Subcutaneous abdominal adipose tissue (tissue), 5 donors: ENCODE results near the gene KLF12.
A peak's percentile ranks its signal among the peaks of the same experiment; 100 is the strongest.

Experiments
- H3K27ac ChIP-seq: one replicate; pipeline ENCODE4 v1.7.0; 2013; ENCODE audit warnings: low read depth, mild to moderate bottlenecking, inconsistent platforms, low read length, moderate library complexity
- H3K27me3 ChIP-seq, 5 donors: one replicate each; pipeline ENCODE4 v1.7.0; 2013; ENCODE audit warnings: low read length in 5 of 5, inconsistent platforms in 1 of 5; ENCODE audit not compliant: control insufficient read depth in 5 of 5, insufficient read depth in 4 of 5
- H3K36me3 ChIP-seq, 5 donors: one replicate each; pipeline ENCODE4 v1.7.0; 2013; ENCODE audit warnings: low read length in 5 of 5; ENCODE audit not compliant: control insufficient read depth in 5 of 5, insufficient read depth in 5 of 5
- H3K4me1 ChIP-seq, 5 donors: one replicate each; pipeline ENCODE4 v1.7.0; 2013; ENCODE audit warnings: low read length in 5 of 5, mild to moderate bottlenecking in 3 of 5, moderate library complexity in 1 of 5; ENCODE audit not compliant: control insufficient read depth in 5 of 5, insufficient read depth in 5 of 5
- H3K4me3 ChIP-seq, 5 donors: one replicate each; pipeline ENCODE4 v1.7.0; 2013; ENCODE audit warnings: low read length in 5 of 5, low read depth in 1 of 5
- H3K9ac ChIP-seq, 5 donors: one replicate each; pipeline ENCODE4 v1.7.0; 2013; ENCODE audit warnings: low read length in 5 of 5, mild to moderate bottlenecking in 4 of 5, moderate library complexity in 3 of 5
- H3K9me3 ChIP-seq, 5 donors: one replicate each; pipeline ENCODE4 v1.7.0; 2013; ENCODE audit warnings: low read length in 5 of 5; ENCODE audit not compliant: control insufficient read depth in 5 of 5
- donor health status: healthy.
- donor health status: healthy.
- donor health status: healthy.
- donor health status: healthy.
- donor health status: healthy.

KLF12 gene

DNA sequence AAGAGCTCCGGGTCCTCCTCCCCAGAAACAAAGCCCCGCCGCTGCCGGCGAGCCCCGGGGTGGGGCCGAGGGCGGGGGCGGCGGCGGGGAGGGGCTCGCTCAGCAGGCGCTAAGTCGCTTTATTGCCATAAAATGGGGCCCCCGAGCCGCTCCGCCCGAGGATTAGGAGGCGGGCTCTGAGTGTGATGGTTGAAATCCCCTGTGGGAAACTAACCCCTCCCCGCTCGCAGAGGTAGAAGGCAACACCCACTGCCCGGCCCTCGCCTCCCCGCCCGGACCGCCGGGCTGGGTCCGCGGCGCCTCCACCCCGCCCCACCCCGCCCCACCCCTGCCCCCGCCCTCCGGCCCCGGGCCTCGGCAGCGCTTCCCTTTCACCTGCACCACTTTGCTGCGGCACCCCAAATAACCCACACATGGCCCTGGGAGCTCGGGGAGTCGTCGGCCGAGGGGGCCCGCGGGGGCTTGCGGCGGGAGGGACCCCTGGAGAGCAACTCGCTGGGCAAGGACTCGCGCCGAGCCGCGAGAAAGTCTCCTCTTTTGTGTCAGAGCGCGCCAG, at the start of gene KLF12:
KLF12 (minus strand) TSS at position 184 of the 556 bp plus-strand sequence.
- H3K9ac ChIP-seq: peak within 1 kb of the TSS in 4 of 5 donors; percentile 43 to 75 (median 64)
- peak within 1 kb of the TSS; percentile 41 for H3K27ac ChIP-seq
- peaks cover 0 to 43% (median 37%) of the 10 kb centered on the region in 5 donors for H3K4me1 ChIP-seq

DNA sequence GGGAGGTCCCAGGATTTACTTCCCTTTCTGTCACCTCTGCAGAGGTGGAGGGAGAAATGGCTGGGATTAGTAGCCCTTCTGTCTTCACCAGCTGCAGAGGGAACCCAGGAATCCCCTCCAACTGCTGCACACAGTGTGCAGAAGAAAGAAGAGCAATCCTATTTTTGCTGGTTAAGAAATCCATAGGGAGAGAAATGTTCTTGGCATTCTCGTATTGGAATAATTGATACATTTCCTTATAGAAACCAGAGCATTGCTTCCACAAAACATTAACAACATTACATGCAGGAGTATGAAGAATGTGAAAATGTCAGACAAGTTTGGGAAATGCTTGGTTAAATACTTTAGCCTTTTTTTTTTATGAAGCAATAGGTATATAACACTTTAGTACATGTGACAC, 48.3 kb upstream of the KLF12 start:
- Histone ChIP-seq H3K9ac (no peak overlapping the region), H3K36me3 (no peaks in the 10 kb centered on the region), H3K9me3 (no peaks in the 10 kb centered on the region), H3K4me1 (peaks cover 0 to under 1% (median 0%) of the 10 kb centered on the region in 5 donors), H3K4me3 (no peak overlapping the region), H3K27ac (no peak overlapping the region), H3K27me3 (no peaks in the 10 kb centered on the region)

More for the DNA sequence above, at the start of gene KLF12:
- Histone ChIP-seq H3K27me3 (no peaks in the 10 kb centered on the region), H3K9me3 (no peaks in the 10 kb centered on the region), H3K4me3 (peak within 1 kb of the TSS; percentile 74 to 91 (median 82)), H3K36me3 (no peaks in the 10 kb centered on the region)

DNA sequence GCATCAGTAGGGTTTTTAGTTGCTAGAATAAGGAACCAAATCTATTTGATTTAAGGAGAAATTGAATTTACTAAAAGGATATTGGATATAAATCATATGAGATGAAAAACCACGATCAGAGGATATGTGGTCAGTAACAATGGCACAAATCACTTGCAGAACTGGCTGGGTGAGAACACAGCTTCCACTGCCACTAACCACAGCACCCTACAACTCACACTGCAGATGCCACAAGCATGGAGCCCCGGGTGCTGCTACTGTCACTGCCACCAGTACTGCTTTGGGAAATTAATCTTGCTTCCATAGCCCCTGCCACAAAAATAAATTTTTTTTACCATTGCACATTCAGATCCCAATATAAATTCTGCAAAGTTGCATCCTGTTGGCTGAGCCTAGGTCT, 40.6 kb upstream of the KLF12 start:
- Histone ChIP-seq H3K4me3 (no peak overlapping the region), H3K36me3 (no peaks in the 10 kb centered on the region), H3K9ac (no peak overlapping the region), H3K27ac (no peak overlapping the region), H3K9me3 (no peaks in the 10 kb centered on the region), H3K4me1 (no peaks in the 10 kb centered on the region), H3K27me3 (no peaks in the 10 kb centered on the region)

DNA sequence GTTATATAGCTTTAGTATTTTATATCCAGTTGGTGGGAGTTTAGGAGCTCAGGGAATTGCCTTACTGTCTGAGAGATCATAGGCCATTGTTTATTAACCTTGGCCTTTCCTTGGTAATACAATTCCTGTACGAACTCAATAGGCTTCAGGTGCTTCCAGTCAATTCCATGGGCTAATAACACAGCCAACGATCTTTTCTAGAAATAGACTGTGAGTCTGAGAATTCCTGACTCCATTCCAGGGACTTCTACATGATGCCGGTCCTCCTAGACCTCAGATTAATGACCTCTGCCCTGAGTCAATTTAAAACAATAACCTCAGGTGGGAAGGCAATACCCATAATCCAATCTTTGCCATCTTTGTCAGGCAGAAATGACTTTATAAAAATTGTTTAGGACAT, 39.6 kb upstream of the KLF12 start:
- Histone ChIP-seq H3K27ac (no peak overlapping the region), H3K9me3 (no peaks in the 10 kb centered on the region), H3K4me3 (no peak overlapping the region), H3K36me3 (no peaks in the 10 kb centered on the region), H3K9ac (no peak overlapping the region), H3K27me3 (no peaks in the 10 kb centered on the region), H3K4me1 (peaks cover 0 to under 1% (median 0%) of the 10 kb centered on the region in 5 donors)

DNA sequence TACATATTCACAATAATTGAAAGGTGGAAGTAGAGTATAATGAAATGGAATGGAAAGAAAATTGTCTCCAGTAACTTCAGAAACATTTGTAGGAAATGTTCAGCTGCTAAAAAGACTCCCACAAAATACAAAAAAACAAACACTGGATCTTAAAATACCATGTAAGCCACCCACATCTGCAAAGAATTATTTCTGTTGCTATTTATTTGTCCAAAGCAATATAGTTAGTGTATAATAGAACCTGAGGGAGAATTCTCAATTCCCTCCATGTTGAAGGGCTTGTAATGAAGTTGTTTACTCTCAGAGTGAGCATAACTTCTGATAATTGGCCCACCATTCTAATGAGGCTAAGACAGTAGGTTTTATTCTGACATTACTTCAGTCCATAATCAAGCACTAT, 37.4 kb upstream of the KLF12 start:
- Histone ChIP-seq H3K4me1 (peaks cover 0 to 9% (median 0%) of the 10 kb centered on the region in 5 donors), H3K4me3 (no peak overlapping the region), H3K27ac (no peak overlapping the region), H3K27me3 (no peaks in the 10 kb centered on the region), H3K36me3 (no peaks in the 10 kb centered on the region), H3K9me3 (no peaks in the 10 kb centered on the region), H3K9ac (no peak overlapping the region)

DNA sequence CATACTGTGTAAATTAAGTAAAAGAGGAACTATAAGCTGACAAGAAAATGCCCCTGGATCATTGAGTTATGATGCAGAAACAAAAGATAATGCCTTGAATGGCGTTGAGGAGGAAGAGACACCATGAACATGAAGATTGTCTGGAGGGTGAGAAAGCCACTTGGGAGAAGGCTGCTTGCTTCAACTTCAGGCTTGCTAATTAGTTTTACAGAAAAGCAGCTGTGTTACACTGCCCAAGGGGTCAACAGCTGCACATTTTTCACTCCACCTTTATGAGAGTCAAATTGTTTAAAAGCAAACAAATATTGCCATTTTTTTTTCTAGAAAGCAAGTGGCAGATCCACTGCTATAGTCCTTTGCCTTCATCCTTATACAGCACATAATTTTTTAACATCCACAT, 35.5 kb upstream of the KLF12 start:
- Histone ChIP-seq H3K27ac (no peak overlapping the region), H3K36me3 (no peaks in the 10 kb centered on the region), H3K9ac (no peak overlapping the region), H3K9me3 (no peaks in the 10 kb centered on the region), H3K27me3 (no peaks in the 10 kb centered on the region), H3K4me1 (peaks cover 0 to 9% (median 0%) of the 10 kb centered on the region in 5 donors), H3K4me3 (no peak overlapping the region)

DNA sequence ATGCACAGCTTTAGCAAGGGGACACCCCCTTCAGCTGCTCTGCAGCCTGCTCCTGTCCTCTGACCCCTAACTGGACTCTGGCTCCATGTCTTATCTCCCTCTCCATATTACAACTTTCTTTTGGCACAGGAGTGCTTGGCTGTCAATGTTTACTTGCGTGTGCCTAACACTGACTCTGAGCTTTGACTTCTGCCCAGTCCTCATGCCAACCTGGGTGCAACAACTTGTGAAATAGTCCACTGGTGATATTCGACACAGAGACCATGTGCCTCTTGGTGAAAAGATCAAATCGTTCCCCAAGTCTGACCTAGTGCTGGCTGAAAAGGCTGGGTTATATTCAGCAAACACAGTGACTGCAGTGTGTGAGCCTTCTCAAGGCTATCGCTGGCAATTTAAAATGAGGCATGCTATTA, 34.1 kb upstream of the KLF12 start:
- peak overlapping the region in 1 of 5 donors; percentile 17 for H3K4me3 ChIP-seq
- no peak overlapping the region for H3K9ac ChIP-seq
- peaks cover 0 to 9% (median 0%) of the 10 kb centered on the region in 5 donors for H3K4me1 ChIP-seq
- H3K27ac ChIP-seq: no peak overlapping the region
- H3K27me3 ChIP-seq: no peaks in the 10 kb centered on the region
- H3K36me3 ChIP-seq: no peaks in the 10 kb centered on the region
- no peaks in the 10 kb centered on the region for H3K9me3 ChIP-seq

DNA sequence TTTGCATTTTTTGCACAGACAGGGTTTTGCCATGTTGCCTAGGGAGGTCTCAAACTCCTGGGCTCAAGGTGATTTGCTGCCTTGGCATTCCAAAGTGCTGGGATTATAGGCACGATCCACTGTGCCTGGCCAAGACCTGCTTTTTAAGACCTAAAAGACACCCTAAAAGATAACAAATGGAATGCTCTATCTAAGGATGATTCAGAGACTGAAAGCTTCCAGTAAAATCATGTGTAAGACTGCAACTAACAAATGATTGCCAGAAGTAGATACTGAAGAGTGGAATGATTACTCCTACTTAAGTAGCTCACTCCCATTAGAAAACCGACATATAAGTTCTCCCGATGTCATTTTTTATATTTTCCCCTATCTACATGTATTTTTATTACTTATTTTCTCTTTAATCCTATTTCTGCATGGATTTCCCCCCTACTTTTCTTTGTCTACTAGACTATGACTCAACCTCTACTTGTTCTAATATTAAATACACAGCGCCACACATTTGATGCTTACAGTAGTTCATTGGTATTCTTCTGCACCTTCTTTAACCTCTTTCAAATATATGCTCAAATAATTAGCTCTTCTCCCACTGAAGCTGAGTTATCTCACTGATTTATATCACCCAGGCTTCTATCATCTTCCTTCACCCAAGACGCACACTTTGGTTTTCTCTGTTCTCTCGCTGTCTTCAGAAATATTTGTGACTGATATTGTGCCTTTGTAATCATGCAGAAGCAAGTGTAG, 32.2 kb upstream of the KLF12 start:
- no peaks in the 10 kb centered on the region for H3K36me3 ChIP-seq
- no peaks in the 10 kb centered on the region for H3K27me3 ChIP-seq
- H3K9me3 ChIP-seq: no peaks in the 10 kb centered on the region
- H3K27ac ChIP-seq: no peak overlapping the region
- no peak overlapping the region for H3K4me3 ChIP-seq
- no peak overlapping the region for H3K9ac ChIP-seq
- H3K4me1 ChIP-seq: peaks cover 0 to 9% (median 0%) of the 10 kb centered on the region in 5 donors

DNA sequence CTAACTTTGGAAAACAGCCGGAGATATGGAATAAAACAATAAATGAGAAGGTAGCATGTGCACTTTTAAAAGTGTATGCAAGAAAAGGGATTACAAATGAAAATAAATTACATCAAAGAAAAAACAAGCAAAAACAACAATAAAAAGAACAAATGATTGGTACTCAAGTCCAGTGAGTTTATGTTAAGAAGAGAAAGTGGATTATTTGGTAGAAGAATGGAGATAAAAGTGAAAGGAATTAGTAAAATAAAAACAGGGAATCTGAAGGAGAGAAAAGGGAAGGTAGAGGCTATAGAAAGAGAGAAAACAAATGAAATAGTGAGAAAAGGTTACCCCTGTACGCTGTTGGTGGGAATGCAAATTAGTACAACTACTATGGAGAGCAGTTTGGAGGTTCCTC, 28.6 kb upstream of the KLF12 start:
- Histone ChIP-seq H3K4me3 (no peak overlapping the region), H3K4me1 (no peaks in the 10 kb centered on the region), H3K9me3 (no peaks in the 10 kb centered on the region), H3K27ac (no peak overlapping the region), H3K9ac (no peak overlapping the region), H3K27me3 (no peaks in the 10 kb centered on the region), H3K36me3 (no peaks in the 10 kb centered on the region)

DNA sequence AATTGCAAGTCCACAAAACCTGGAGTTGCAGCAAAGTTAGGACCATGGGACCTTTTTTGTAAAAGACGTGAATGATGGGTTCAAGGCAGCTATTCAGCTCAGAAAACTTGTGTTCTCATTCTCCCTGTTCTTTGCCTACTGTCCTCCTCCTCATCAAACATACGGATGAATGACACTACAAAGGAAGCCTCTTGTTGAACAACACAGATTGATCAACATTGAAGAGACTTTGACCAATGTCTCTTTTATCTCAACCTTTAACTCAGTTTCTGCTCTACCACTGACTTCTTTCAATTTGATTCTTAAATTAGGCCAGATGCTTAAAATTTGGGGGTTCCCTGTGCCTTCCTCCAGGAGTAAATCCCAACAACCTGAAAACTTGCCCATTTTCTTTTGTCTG, 27.9 kb upstream of the KLF12 start:
- no peaks in the 10 kb centered on the region for H3K27me3 ChIP-seq
- H3K9me3 ChIP-seq: no peaks in the 10 kb centered on the region
- H3K27ac ChIP-seq: no peak overlapping the region
- H3K36me3 ChIP-seq: no peaks in the 10 kb centered on the region
- no peak overlapping the region for H3K9ac ChIP-seq
- no peaks in the 10 kb centered on the region for H3K4me1 ChIP-seq
- no peak overlapping the region for H3K4me3 ChIP-seq
